Activated T-cell treated with anti-CD3 and anti-CD28 coated beads, Interleukin-2, amount 50 U/mL, for 24 hours (primary cell): ENCODE measurements around the gene SORCS1.

Experiments
- DNase-seq: peaks from one replicate; pipeline ENCODE4 v3.0.0-alpha.2; 2020
- H3K27ac Mint-ChIP-seq: 2 replicates; pipeline ENCODE4 v1.8.0; 2020; ENCODE audit warnings: mild to moderate bottlenecking, mixed read lengths
- H3K27me3 Mint-ChIP-seq: 2 replicates; pipeline ENCODE4 v1.8.0; 2020; ENCODE audit warnings: mixed read lengths
- H3K36me3 Mint-ChIP-seq: 2 replicates; pipeline ENCODE4 v1.8.0; 2020; ENCODE audit warnings: low read depth, mixed read lengths
- H3K4me1 Mint-ChIP-seq: 2 replicates; pipeline ENCODE4 v1.8.0; 2020; ENCODE audit warnings: low read depth, mixed read lengths
- H3K4me3 Mint-ChIP-seq: 2 replicates; pipeline ENCODE4 v1.8.0; 2020; ENCODE audit warnings: mild to moderate bottlenecking, moderate library complexity, mixed read lengths
- H3K9me3 Mint-ChIP-seq: 2 replicates; pipeline ENCODE4 v1.8.0; 2020; ENCODE audit warnings: mixed read lengths

Gene SORCS1

DNA sequence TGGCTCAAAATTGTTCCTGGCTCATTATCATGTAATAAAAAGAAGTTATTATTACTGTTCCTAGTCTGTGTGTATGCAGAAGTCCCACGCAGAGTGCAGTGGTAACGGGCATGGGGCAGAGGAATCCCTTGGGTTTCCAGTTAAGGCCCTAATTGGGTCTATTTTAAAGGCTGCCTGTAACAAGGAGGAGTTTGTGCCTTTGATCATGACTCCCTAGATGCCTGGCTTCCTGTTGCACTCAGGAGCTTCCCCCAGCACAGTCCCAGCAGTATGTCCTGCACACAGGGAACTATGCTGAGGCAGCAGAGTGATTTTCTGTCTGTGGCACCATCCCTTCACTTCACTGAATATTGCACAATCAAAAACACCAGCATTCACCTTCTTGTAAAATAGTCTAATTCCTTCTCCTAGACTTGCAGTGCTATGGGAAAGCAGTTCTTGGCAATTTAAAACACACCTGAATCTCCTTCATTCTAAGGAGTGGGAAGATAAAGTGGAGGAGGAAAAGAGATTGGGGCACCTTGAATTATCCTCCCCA, 22.9 kb downstream of the SORCS1 start:
- Mint-ChIP-seq H3K4me1 (no peaks in the 10 kb centered on the region), H3K9me3 (no peaks in the 10 kb centered on the region), H3K27me3 (no peaks in the 10 kb centered on the region), H3K36me3 (no peaks in the 10 kb centered on the region), H3K27ac (no peak overlapping the region), H3K4me3 (no peak overlapping the region)
- DNase-seq = no peak

DNA sequence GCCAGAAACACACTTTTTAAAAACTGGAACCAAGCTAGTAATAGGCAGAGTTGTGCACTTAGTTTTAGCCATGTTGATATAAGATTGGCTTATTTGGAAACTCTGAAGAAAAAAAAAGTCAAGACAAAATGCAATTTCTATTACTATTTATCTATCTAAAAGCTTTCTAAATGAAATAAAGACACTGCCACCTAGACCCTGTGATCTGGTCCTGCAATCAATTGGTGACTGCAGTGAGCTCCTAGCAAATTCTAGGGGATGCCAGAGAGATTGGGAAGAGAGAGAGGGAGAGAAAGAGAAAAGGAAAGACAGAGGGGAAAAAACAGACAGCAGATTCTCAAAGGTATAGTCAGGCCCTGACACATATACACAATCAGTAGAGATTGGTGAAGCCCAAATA, 25.3 kb downstream of the SORCS1 start:
- Mint-ChIP-seq H3K9me3 (no peaks in the 10 kb centered on the region), H3K27ac (no peak overlapping the region), H3K36me3 (no peaks in the 10 kb centered on the region), H3K4me1 (no peaks in the 10 kb centered on the region), H3K27me3 (no peaks in the 10 kb centered on the region), H3K4me3 (no peak overlapping the region)
- no peak for DNase-seq

DNA sequence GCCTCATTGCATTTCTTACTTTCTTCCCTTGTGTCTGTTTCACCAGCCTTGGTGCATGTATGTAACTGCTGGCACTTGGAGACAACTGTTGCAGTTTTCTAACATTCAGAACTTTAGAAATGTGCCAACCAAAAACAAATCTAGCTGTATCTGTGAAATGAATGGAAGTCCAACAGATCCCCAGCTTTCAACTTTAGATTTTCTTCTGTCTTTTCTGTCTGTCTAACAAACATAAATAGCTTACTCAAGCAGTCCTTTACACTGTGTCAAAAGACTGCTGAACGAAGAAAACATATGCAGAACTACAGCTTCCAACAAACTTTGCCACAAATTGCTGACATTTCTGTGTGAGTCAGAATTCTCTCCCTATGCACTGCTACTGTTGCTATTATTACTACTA, 30.9 kb downstream of the SORCS1 start:
- Mint-ChIP-seq H3K9me3 (peaks cover 4% of the 10 kb centered on the region), H3K36me3 (no peaks in the 10 kb centered on the region), H3K4me1 (no peaks in the 10 kb centered on the region), H3K4me3 (no peak overlapping the region), H3K27me3 (no peaks in the 10 kb centered on the region), H3K27ac (no peak overlapping the region)
- no peak for DNase-seq

DNA sequence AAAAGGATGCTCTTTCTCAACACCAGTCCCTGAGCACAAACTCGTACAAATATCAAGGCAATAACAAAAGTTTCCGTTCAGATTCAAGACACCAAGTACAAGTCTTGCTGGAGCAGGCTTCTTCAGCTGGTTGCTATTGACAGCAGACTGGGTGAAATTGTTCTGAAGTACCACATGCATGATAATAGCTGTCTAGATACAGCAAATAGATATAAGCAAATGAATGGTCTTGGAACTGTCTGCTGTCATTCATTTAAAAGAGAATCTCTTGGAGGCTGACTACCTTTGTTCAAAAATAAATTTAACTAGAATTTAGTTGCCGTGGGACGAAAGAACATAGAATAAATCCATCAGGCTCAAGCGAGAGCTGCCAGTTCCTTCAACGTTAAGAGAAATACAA, 35.5 kb downstream of the SORCS1 start:
- Mint-ChIP-seq H3K27ac (no peak overlapping the region), H3K27me3 (no peaks in the 10 kb centered on the region), H3K4me3 (no peak overlapping the region), H3K4me1 (no peaks in the 10 kb centered on the region), H3K9me3 (peaks cover 16% of the 10 kb centered on the region), H3K36me3 (no peaks in the 10 kb centered on the region)
- no peak for DNase-seq

- Mint-ChIP-seq H3K9me3 (peaks cover 17% of the 10 kb centered on the region), H3K4me1 (no peaks in the 10 kb centered on the region), H3K27me3 (no peaks in the 10 kb centered on the region), H3K4me3 (no peak overlapping the region), H3K27ac (no peak overlapping the region), H3K36me3 (no peaks in the 10 kb centered on the region)
- DNase-seq = no peak
Measured at GRCh38 chr10:107126512-107127065, 37.9 kb downstream of the SORCS1 start.

DNA sequence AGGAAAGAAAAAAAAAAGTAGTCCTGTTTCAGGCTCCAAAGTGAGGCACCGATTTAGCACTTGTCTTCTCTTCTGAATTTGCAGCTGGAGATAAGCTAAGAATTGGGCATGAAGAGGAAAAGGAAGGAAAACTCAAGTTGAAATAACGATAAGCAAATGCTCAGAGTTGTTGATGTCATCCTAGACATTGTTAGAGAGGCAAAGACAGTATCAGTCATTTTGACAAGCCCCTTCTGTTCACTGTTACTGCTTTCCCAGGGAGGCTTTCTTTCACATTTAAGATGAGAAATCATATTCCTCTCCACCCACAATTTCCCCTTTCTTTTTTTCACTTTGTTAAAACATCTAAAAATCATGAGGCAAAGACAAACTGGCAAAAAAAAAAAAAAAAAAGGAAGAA, 41.8 kb downstream of the SORCS1 start:
- H3K9me3 Mint-ChIP-seq = peaks cover 22% of the 10 kb centered on the region

DNA sequence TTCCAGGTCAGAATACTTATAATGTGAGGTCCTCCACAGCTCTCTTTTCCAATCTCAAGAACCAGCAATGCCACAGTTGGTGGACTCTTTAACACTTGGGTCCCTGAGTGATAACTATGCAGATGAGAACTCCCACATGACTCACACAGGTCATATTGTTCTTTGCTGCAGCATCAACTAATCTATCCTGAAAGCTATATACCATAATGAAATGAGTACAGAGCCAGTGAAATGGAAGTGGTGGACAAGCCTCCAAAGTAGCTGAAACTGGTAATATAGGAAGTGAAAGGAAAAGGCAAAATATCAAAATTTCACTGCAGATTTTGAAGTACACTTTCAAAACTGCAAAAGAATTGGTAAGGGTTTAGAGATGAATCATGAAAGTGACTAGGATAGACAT, 45.6 kb downstream of the SORCS1 start:
- Mint-ChIP-seq H3K4me3 (no peak overlapping the region), H3K27ac (no peak overlapping the region), H3K27me3 (no peaks in the 10 kb centered on the region), H3K4me1 (no peaks in the 10 kb centered on the region), H3K36me3 (no peaks in the 10 kb centered on the region), H3K9me3 (peaks cover 20% of the 10 kb centered on the region)
- no peak for DNase-seq

More for the DNA sequence above, 41.8 kb downstream of the SORCS1 start:
- Mint-ChIP-seq H3K27ac (no peak overlapping the region), H3K4me3 (no peak overlapping the region), H3K27me3 (no peaks in the 10 kb centered on the region), H3K4me1 (no peaks in the 10 kb centered on the region), H3K36me3 (no peaks in the 10 kb centered on the region)
- no peak for DNase-seq

DNA sequence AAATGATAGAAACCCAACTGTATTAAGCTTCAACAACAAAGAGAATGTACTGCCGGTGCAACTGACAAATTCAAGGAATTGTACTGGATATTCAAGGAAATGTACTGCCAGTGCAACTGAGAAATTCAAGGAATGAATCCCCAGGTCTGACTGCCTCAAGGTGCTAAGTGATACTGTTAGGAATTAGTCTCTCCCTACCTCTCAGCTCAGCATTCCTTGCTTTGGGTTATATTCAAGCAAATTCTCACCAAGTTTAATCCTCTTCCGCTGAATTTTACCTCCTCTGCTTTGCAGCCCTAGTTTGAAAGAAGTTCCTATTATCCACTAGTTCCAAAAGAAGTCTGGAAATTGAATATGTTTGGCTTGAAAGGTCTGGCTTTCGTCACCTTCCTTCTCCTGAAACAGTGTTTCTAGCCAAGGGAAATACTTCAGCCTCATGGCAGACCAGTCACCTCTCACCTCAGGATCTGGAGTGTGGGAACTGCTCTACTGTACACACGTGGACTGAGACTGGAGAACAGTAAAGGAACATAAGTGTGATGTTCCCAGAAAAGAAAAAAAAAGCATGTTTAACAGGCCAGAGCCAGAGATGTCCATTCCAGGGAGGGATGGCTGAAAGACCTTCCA, 60.4 kb downstream of the SORCS1 start:
- no peak for DNase-seq

DNA sequence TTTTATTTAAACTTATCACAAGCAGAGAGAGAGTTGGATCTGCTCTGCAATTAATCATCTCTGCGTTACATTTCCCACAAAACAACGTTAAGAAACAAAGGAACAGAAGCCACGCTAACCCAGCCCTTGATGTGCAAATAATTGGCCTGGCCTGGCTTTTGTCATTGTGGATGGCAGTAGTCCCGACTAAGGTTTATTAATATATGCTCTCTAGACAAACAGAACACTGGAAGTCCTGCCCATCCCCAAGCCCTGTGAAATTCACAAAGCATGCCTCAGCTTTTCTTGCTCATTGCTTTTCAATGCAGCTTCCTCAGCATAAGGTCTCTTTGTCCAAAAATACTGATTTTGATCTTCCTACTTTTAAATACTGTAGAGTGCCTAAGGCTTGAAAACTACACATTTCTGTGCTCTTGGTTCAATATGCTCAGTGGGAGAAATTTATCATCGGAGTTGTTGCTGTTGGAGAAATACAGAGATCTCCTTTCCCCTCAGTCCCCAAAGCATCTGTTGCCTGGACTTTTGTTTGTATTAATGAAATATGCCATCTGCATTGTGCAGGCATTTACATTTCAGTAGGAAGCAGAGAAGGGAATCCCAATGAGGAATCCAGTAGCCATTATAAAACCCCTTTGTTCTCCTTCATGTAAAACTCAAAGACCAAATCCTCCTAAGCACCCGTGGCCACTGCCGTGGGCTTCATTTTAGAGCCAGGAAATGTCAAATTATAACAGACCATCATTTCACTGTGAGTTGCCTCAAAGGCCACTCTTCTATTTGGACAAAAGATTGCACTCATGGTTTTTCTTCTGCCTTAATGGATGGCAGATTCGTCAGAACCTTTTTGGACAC, 61.1 kb downstream of the SORCS1 start:
- Mint-ChIP-seq H3K27me3 (no peaks in the 10 kb centered on the region), H3K9me3 (peaks cover 8% of the 10 kb centered on the region), H3K4me1 (no peaks in the 10 kb centered on the region), H3K4me3 (no peak overlapping the region), H3K27ac (no peak overlapping the region), H3K36me3 (no peaks in the 10 kb centered on the region)
- no peak for DNase-seq

More for the DNA sequence above, 60.4 kb downstream of the SORCS1 start:
- H3K27me3 Mint-ChIP-seq = no peaks in the 10 kb centered on the region
- H3K36me3 Mint-ChIP-seq = no peaks in the 10 kb centered on the region
- H3K4me1 Mint-ChIP-seq = no peaks in the 10 kb centered on the region
- no peak overlapping the region for H3K4me3 Mint-ChIP-seq
- H3K9me3 Mint-ChIP-seq = peaks cover 11% of the 10 kb centered on the region
- H3K27ac Mint-ChIP-seq = no peak overlapping the region

DNA sequence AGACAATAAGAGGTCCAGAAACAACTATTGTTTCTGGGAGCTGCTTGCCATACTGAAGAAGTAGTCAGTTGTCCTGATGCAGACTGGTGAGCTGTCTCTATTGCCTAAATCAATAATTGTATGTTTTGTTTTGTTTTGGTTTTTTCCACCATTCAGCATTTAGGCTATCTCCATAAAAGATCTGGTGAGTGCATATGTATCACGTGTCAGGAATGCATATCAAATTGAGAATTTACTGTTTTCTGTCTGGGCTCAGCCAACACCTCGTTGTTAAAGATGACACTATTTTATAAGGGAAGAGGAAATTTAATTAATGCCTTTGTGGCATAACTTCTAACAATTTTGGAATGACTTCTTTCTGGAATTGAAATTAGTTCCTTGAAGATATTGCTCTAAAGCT, 66.2 kb downstream of the SORCS1 start:
- Mint-ChIP-seq H3K9me3 (peaks cover 14% of the 10 kb centered on the region), H3K4me3 (no peak overlapping the region), H3K27ac (no peak overlapping the region), H3K27me3 (no peaks in the 10 kb centered on the region), H3K4me1 (no peaks in the 10 kb centered on the region), H3K36me3 (no peaks in the 10 kb centered on the region)
- DNase-seq = no peak

DNA sequence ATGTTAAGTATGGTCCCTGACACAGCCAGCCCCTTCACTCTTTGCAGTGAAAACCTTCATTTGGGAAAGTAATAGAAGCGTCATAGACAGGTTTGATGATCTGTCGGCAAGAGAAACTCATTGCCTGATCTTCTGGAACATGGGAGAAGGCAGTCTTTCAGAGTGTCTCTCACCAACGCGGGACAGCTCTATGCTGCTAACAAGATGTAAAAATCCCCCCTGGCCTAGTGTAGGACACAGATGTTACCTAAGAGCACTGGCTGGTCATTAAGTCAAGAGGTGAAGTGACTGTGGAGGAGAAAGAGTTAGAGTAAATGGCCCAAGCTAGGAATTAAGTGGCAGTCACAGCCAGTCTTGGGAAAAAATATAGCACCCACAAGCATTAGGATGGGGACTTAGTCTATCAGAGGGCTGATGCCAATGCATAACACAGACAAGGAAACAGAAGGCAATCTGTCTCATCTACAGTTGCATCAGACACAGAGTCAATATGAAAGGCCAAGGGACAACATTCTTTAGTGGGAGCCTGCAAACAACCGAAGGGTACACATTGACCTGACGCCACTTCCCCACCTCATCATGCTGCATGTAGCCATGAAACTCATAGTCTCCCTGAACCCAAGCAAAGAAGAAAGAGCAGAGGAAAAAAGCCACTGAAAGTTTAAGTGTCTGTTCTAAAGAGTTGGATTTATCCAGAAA, 69.5 kb downstream of the SORCS1 start:
- no peak overlapping the region for H3K4me3 Mint-ChIP-seq

GRCh38 chr10:107092321-107092720, 72.2 kb downstream of the SORCS1 start:
- no peak for DNase-seq
- Mint-ChIP-seq H3K27ac (no peak overlapping the region), H3K9me3 (peaks cover 10% of the 10 kb centered on the region), H3K4me3 (no peak overlapping the region), H3K27me3 (no peaks in the 10 kb centered on the region), H3K36me3 (no peaks in the 10 kb centered on the region), H3K4me1 (no peaks in the 10 kb centered on the region)

More for the DNA sequence above, 69.5 kb downstream of the SORCS1 start:
- Mint-ChIP-seq H3K27me3 (no peaks in the 10 kb centered on the region), H3K27ac (no peak overlapping the region), H3K9me3 (peaks cover 19% of the 10 kb centered on the region), H3K36me3 (no peaks in the 10 kb centered on the region), H3K4me1 (no peaks in the 10 kb centered on the region)
- DNase-seq = no peak

DNA sequence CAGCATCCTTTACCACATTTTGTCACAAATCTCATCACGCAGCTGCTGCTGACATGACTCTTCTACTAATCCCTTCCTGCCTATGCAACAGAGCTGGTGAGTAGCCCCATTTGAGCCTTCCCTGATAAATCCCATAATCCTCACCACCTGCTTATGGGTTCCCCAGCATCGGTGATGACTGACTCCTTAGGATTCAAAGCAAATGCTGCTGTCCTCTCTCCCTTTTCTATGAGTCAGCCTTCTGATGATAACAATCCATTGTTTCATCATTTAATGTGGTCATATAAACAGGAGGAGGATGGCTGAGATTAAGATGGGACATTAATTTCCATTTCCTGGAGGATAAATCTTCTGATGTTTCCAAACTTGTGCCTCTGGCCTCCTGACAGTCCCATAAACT, 73.4 kb downstream of the SORCS1 start:
- Mint-ChIP-seq H3K27ac (no peak overlapping the region), H3K4me1 (no peaks in the 10 kb centered on the region)

DNA sequence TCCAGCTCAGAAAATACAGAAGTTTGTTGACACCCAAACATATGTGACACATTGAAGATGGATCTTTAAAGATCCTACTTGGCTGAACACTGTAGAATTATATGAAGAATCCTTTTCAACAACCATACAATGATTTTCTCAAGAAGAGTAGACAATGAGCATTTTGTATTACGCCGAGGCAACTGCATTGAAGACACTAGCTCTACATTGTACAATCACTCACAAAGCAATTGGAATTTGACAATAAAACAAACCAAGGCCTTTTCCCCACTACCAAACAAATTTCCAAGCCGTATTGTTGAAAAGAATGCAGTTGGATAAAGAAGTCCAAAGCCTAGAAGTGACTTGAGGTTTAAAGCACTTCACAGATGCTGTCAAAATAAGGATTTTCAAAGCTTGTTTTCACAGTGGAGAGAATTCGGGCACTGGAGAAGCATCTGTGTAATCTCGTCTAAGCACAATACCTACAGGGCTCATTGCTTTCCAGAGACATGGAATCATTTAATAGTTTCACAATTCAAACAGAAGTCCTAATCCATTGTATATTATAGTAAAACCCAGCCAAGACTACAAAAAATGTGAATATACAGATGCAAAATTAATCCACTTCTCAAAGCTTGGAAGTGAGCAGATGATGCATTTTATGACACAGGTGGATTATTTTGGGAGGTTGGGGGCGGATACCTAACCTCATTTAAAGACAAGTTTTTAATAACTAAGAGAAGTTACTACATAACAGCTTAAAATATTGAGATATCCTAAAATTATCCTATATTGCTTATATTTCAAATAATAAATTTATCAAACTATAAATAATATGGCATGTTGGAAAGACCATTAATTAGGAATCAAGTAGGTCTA, 78.6 kb downstream of the SORCS1 start:
- Mint-ChIP-seq H3K4me3 (no peak overlapping the region), H3K27me3 (no peaks in the 10 kb centered on the region), H3K9me3 (peaks cover 5% of the 10 kb centered on the region), H3K27ac (no peak overlapping the region), H3K4me1 (no peaks in the 10 kb centered on the region), H3K36me3 (no peaks in the 10 kb centered on the region)
- no peak for DNase-seq

More for the DNA sequence above, 73.4 kb downstream of the SORCS1 start:
- Mint-ChIP-seq H3K27me3 (no peaks in the 10 kb centered on the region), H3K9me3 (peaks cover 9% of the 10 kb centered on the region), H3K4me3 (no peak overlapping the region), H3K36me3 (no peaks in the 10 kb centered on the region)
- DNase-seq = no peak
